Activated naive CD4-positive, alpha-beta T cell treated with anti-CD3 and anti-CD28 coated beads, Interleukin-2, amount 50 U/mL, for 72 hours (primary cell): ENCODE data around the gene MRPS12. TPM values are rescaled to one million over a fixed set of nuclear protein-coding genes. Genes with fewer than 3 reads are reported as not detected.

ENCODE experiments used
- ATAC-seq, 2 donors: fragments of 150-1000 bp; cut with Tn5 transposase; 2 replicates each; pipeline ENCODE4 v1.10.0; 2021; ENCODE audit warnings: mild to moderate bottlenecking in 2 of 2, moderate library complexity in 2 of 2
- DNase-seq, 2 donors: peaks; one replicate each; pipeline ENCODE4 v3.0.0; 2021 to 2022; ENCODE audit warnings: low spot score in 2 of 2
- H3K27ac Mint-ChIP-seq, 2 donors: one replicate each; pipeline ENCODE4 v1.8.0; 2022; ENCODE audit warnings: mild to moderate bottlenecking in 2 of 2, mixed read lengths in 2 of 2
- H3K36me3 Mint-ChIP-seq, 2 donors: one replicate each; pipeline ENCODE4 v1.8.0; 2022; ENCODE audit warnings: mixed read lengths in 2 of 2
- H3K9me3 Mint-ChIP-seq, 2 donors: one replicate each; pipeline ENCODE4 v1.8.0; 2022; ENCODE audit warnings: mixed read lengths in 2 of 2
- total RNA-seq, 2 donors: library from RNA; stranded (reverse); gene quantifications; one replicate each; pipeline ENCODE4 v1.2.3, GENCODE V29; 2022

MRPS12 gene
- total RNA-seq, 2 donors from 2014 or later = 54.1 to 93.0 TPM

GRCh38 chr19:38978326-38978689, 47.6 kb downstream of the MRPS12 start:
- peaks cover 12% of the 10 kb centered on the region in 2 donors for H3K36me3 Mint-ChIP-seq
- no peak for ATAC-seq
- H3K9me3 Mint-ChIP-seq = no peaks in the 10 kb centered on the region
- DNase-seq = no peak
- H3K27ac Mint-ChIP-seq = peak overlapping the region; percentile 12 to 30

GRCh38 chr19:38979812-38980211, 49.1 kb downstream of the MRPS12 start:
- Mint-ChIP-seq H3K27ac (no peak overlapping the region), H3K36me3 (peaks cover 8 to 11% of the 10 kb centered on the region in 2 donors), H3K9me3 (no peaks in the 10 kb centered on the region)
- no peak for ATAC-seq
- DNase-seq = no peak

GRCh38 chr19:38980583-38981374, 50.0 kb downstream of the MRPS12 start:
- DNase-seq (no peak), ATAC-seq (no peak)
- no peaks in the 10 kb centered on the region for H3K9me3 Mint-ChIP-seq
- peaks cover 4 to 8% of the 10 kb centered on the region in 2 donors for H3K36me3 Mint-ChIP-seq
- no peak overlapping the region for H3K27ac Mint-ChIP-seq

Other genes with a start within 250 kb of the MRPS12 start
- gene CAPN12, start 186.5 kb upstream of the MRPS12 start, total RNA-seq = 1 to 10 TPM; 1.6 to 9.0 TPM
- gene LGALS7, start 157.4 kb upstream of the MRPS12 start, total RNA-seq = not detected
- not detected for gene LGALS7B, start 141.7 kb upstream of the MRPS12 start, total RNA-seq
- gene LGALS4, start 118.0 kb upstream of the MRPS12 start, total RNA-seq = under 1 TPM; 0.59 to 0.66 TPM
- 100 to 1,000 TPM; 129 to 170 TPM for gene ECH1, start 99.2 kb upstream of the MRPS12 start, total RNA-seq
- 100 to 1,000 TPM; 658 to 720 TPM for gene HNRNPL, start 81.0 kb upstream of the MRPS12 start, total RNA-seq
- gene RINL, start 52.7 kb upstream of the MRPS12 start, total RNA-seq = 100 to 1,000 TPM; 105 to 137 TPM
- 10 to 100 TPM; 31.5 to 46.0 TPM for gene SIRT2, start 31.3 kb upstream of the MRPS12 start, total RNA-seq
- gene NFKBIB, start 31.0 kb upstream of the MRPS12 start, total RNA-seq = 10 to 100 TPM; 41.9 to 71.9 TPM
- gene CCER2, start 18.8 kb upstream of the MRPS12 start, total RNA-seq = 1 to 10 TPM in 1 of 2 donors, under 1 TPM in 1; 0.59 to 1.4 TPM
- gene SARS2, start 181 bp upstream of the MRPS12 start, total RNA-seq = 10 to 100 TPM; 35.9 to 59.1 TPM
- gene FBXO17, start 44.8 kb downstream of the MRPS12 start, total RNA-seq = under 1 TPM in 1 of 2 donors, not detected in 1; 0.10 TPM
- gene FBXO27, start 101.6 kb downstream of the MRPS12 start, total RNA-seq = under 1 TPM in 1 of 2 donors, not detected in 1; 0.35 TPM
- gene ACP7, start 153.4 kb downstream of the MRPS12 start, total RNA-seq = under 1 TPM in 1 of 2 donors, not detected in 1; 0.08 TPM
- 10 to 100 TPM; 15.6 to 19.4 TPM for gene PAK4, start 194.8 kb downstream of the MRPS12 start, total RNA-seq